KMS-11 (cell line): ENCODE results near the gene ZNF541.
"Not testable (repeated sequence)": the region's sequence is repeated elsewhere in the genome, so short reads cannot be mapped to it uniquely, and the experiment has no call there.

Experiments used
- H2AFZ ChIP-seq: fragments of 200-600 bp; sonication (generic); 2 replicates; pipeline ENCODE4 v1.6.1; 2016; ENCODE audit warnings: antibody characterized with exemption, mixed run types, low read depth
- H3K27ac ChIP-seq: fragments of 200-600 bp; sonication (generic); 2 replicates; pipeline ENCODE4 v1.6.1; 2016; ENCODE audit warnings: mild to moderate bottlenecking, mixed run types
- H3K27me3 ChIP-seq: fragments of 200-600 bp; sonication (generic); 2 replicates; pipeline ENCODE4 v1.6.1; 2017; ENCODE audit warnings: mild to moderate bottlenecking, low read depth, mixed run types, moderate library complexity; ENCODE audit not compliant: insufficient read depth
- H3K36me3 ChIP-seq: fragments of 200-600 bp; sonication (generic); 2 replicates; pipeline ENCODE4 v1.6.1; 2017; ENCODE audit warnings: mild to moderate bottlenecking, mixed run types; ENCODE audit not compliant: insufficient read depth
- H3K4me1 ChIP-seq: fragments of 200-600 bp; sonication (generic); 2 replicates; pipeline ENCODE4 v1.6.1; 2016; ENCODE audit warnings: mild to moderate bottlenecking, low read depth, mixed run types; ENCODE audit not compliant: poor library complexity, severe bottlenecking
- H3K4me2 ChIP-seq: fragments of 200-600 bp; sonication (generic); 2 replicates; pipeline ENCODE4 v1.7.0; 2016; ENCODE audit warnings: mild to moderate bottlenecking, mixed run types
- H3K4me3 ChIP-seq: fragments of 200-600 bp; sonication (generic); IDR thresholded peaks from 2 replicates; pipeline ENCODE4 v1.6.1; 2017; ENCODE audit warnings: low read depth, low read length, mixed read lengths; ENCODE audit not compliant: insufficient read depth
- H3K79me2 ChIP-seq: fragments of 200-600 bp; sonication (generic); 2 replicates; pipeline ENCODE4 v1.6.1; 2016; ENCODE audit warnings: low read depth, mixed run types; ENCODE audit not compliant: insufficient read depth
- H3K9ac ChIP-seq: fragments of 200-600 bp; sonication (generic); 2 replicates; pipeline ENCODE4 v1.6.1; 2016; ENCODE audit warnings: mild to moderate bottlenecking, mixed run types
- H4K20me1 ChIP-seq: fragments of 200-600 bp; sonication (generic); 2 replicates; pipeline ENCODE4 v1.6.1; 2016; ENCODE audit warnings: mild to moderate bottlenecking, mixed run types; ENCODE audit not compliant: insufficient read depth
- TF ChIP-seq, protein P1 (sequence below): fragments of 200-600 bp; sonication (generic); conservative IDR thresholded peaks from 2 replicates; pipeline ENCODE4 v1.6.1; 2017; ENCODE audit warnings: low read depth, mild to moderate bottlenecking, antibody characterized with exemption, low read length, moderate library complexity, mixed read lengths

Gene ZNF541

DNA sequence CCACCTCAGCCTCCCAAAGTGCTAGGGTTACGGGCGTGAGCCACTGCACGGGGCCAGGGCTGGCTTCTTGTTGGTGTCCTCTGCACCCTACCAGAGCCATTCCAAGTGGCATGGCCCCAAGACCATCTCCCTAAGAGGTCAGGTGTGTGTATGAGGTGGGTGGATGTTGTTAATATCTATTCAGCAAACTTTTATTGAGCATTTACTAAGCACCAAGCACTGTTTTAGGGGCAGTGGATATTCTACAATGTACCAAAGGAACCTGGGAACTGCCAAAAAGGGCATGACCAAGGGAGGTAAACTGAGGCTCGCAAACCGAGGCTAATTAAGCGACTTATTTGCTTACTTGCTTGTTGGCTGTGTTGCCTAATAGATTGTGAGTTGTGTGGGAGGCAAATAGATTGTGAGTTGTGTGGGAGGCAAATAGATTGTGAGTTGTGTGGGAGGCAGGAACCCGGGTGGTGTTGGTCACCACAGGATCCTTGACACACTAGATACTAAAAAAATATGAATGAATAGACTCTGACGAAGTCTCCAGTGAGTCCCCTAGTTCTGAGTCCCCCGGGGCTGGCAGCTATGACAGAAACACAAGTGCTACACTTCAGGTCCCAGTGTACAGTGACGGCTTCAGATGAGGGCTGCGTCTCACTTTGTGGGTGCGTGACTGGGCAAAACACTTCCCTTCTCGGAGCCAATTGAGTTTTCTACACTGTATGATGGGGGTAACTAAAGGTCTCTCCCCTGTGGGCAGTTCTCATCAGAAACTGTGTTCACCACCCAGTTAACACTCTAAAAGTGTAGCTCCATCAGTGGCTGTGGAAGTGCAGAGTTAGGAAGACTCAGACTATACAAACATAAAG, 31.0 kb upstream of the ZNF541 start:
- Histone ChIP-seq H3K27ac (no peak overlapping the region), H3K4me1 (peaks cover 12% of the 10 kb centered on the region), H3K36me3 (no peaks in the 10 kb centered on the region), H4K20me1 (no peaks in the 10 kb centered on the region), H3K9ac (no peak overlapping the region), H3K4me2 (no peak overlapping the region), H3K4me3 (no peak overlapping the region), H3K27me3 (no peaks in the 10 kb centered on the region), H2AFZ (no peak overlapping the region), H3K79me2 (0 out of 2 replicates have a peak, but pooled peaks cover 7% of the 10 kb centered on the region)
- TF ChIP-seq, protein P1, sequence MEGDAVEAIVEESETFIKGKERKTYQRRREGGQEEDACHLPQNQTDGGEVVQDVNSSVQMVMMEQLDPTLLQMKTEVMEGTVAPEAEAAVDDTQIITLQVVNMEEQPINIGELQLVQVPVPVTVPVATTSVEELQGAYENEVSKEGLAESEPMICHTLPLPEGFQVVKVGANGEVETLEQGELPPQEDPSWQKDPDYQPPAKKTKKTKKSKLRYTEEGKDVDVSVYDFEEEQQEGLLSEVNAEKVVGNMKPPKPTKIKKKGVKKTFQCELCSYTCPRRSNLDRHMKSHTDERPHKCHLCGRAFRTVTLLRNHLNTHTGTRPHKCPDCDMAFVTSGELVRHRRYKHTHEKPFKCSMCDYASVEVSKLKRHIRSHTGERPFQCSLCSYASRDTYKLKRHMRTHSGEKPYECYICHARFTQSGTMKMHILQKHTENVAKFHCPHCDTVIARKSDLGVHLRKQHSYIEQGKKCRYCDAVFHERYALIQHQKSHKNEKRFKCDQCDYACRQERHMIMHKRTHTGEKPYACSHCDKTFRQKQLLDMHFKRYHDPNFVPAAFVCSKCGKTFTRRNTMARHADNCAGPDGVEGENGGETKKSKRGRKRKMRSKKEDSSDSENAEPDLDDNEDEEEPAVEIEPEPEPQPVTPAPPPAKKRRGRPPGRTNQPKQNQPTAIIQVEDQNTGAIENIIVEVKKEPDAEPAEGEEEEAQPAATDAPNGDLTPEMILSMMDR: no peak

DNA sequence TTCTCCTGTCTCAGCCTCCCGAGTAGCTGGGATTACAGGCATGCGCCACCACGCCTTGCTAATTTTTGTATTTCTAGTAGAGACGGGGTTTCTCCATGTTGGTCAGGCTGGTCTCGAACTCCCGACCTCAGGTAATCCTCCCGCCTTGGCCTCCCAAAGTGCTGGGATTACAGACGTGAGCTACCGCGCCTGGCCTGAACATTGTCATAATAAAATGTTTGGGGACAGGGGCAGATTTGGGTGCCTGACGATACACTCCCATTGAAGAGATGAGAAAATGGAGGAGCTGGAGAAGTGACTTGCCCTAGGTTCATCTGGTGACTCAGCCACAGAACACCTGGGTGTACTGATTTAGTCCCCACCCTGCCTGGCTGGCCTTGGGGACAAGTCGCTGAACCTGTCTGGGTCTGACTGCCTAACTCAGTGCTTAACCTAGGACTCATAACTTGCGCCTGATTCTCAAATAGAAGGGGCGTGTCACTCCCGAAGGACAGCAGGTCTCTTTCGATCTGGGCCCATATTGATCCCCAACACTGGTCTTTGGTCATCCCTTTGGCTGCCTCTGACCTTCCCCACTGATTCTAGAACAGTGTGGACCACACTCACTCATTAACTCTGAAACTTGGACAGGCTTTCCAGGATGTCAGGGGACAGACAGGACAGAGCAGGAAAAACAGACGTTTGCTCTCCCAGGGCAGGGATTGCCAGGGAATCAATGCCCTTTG, 28.4 kb upstream of the ZNF541 start:
- H3K36me3 ChIP-seq: no peaks in the 10 kb centered on the region
- H3K4me1 ChIP-seq: peaks cover 5% of the 10 kb centered on the region
- H3K4me3 ChIP-seq: no peak overlapping the region
- no peaks in the 10 kb centered on the region for H3K79me2 ChIP-seq
- H4K20me1 ChIP-seq: no peaks in the 10 kb centered on the region
- no peaks in the 10 kb centered on the region for H3K27me3 ChIP-seq
- TF ChIP-seq, protein P1: no peak
- H3K27ac ChIP-seq: peak overlapping the region; percentile 60; the same call in 1 of the 2 replicates
- peak overlapping the region; percentile 83 for H2AFZ ChIP-seq
- peak overlapping the region; percentile 58; the same call in 1 of the 2 replicates for H3K9ac ChIP-seq
- peak overlapping the region; percentile 71; the same call in 1 of the 2 replicates for H3K4me2 ChIP-seq

DNA sequence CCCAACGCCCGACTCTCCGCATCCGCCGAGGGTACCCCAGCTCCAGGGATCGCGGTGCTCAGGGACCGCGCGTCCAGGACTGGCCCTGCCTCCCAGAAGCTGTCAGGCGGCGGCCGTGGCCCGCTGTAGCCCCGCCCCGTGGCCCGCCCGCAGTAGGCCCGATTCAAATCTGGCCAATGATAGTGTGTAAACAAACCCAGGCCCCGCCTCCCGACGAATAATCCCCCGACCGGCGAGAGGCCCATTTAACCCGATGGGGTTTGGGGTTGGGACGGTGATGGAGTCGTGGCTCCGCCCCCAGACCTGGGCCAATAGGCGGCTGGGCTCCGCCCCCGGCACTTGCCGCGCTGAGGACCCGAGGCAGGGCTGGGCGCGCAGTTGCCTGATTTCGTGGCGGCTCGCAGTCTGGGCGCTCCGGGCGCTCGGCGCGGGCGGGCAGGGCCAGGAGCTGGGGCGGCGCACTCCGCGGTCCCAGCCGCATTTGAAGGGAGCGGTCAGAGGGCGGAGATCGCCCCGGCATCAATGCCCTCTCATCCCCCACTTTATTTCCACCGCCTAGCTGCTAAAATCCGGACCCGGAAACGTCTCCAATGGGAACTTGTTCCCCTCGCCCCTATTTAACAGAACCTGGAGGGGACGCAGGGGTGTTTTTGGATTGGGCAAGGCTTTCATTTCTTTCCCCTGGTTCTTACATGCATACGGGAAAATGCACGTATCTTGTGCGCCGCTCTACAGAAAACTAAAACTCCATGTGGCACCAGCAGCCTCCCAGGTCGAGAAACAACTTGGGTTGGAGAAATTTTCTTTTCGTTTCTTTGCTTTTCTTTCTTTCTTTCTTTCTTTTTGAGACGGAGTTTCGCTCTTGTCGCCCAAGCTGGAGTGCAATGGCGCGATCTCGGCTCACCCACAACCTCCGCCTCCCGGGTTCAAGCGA, 27.6 kb upstream of the ZNF541 start:
- peak overlapping the region; percentile 58 for H3K9ac ChIP-seq
- peak overlapping the region; percentile 90 for H3K4me2 ChIP-seq
- H3K4me1 ChIP-seq: peaks cover 5% of the 10 kb centered on the region
- H4K20me1 ChIP-seq: no peaks in the 10 kb centered on the region
- no peaks in the 10 kb centered on the region for H3K36me3 ChIP-seq
- no peak overlapping the region for H3K4me3 ChIP-seq
- peak overlapping the region; percentile 60 for H3K27ac ChIP-seq
- TF ChIP-seq, protein P1: no peak
- H3K27me3 ChIP-seq: no peaks in the 10 kb centered on the region
- peak overlapping the region; percentile 90 for H2AFZ ChIP-seq
- H3K79me2 ChIP-seq: no peaks in the 10 kb centered on the region

DNA sequence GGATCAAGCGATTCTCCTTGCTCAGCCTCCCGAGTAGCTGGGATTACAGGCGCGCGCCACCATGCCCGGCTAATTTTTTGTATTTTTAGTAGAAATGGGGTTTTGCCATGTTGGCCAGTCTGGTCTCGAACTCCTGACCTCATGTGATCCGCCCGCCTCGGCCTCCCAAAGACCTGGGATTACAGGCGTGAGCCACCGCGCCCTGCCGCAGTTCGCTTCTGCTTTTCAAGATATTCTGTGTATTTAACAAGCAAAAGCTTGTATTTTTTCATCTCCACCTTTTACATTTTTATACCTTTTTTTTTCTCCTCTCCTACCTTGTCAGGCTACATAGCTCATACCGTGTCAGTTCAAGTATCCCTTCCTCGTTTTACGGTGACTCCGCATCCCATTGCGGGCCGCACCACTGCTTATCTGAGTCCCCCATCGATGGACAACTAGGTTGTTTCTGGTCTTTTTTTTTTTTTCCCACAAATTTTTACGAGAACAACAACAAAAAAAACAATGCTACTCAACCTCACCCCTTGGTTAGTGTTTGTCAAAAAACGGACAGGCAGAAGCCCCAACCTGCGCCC, 26.8 kb upstream of the ZNF541 start:
- not testable (repeated sequence) for H3K4me3 ChIP-seq, H3K4me1 ChIP-seq, H3K27me3 ChIP-seq, H3K27ac ChIP-seq, H3K36me3 ChIP-seq, H3K79me2 ChIP-seq, H4K20me1 ChIP-seq
- peak overlapping the region; percentile 31; the same call in 1 of the 2 replicates for H3K9ac ChIP-seq
- peak overlapping the region; percentile 90 for H2AFZ ChIP-seq
- H3K4me2 ChIP-seq: peak overlapping the region; percentile 90
